ENCODE data around the gene LRRC52.
"Not testable (repeated sequence)": the region's sequence is repeated elsewhere in the genome, so short reads cannot be mapped to it uniquely, and the experiment has no call there.

The LRRC52 gene

DNA sequence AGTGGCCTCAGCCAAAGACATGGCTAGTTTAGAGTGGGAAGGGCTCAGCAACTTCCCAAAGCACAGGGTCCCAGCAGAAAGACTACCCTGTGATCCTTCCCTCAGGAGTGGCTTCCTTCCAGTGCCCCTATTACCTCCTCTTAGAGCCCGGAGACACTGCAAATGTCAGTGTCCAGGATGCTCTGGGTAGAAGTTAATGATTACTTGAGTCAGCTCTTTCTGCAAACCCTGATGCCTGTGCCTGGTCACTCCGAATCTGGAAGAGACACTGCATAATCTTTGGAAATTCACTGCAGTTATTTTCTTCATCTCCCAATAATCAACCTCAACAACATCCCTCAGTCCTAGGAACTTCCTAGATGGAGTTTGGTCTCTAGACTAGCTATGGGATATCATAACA lies 60.0 kb downstream of the LRRC52 start:
- H3K27ac ChIP-seq: no peak overlapping the region
- no peak for TF ChIP-seq CTCF (conservative IDR thresholded peaks at IDR 0.05)
- TF ChIP-seq ZFX (IDR thresholded peaks at IDR 0.05): no peak

GRCh38 chr1:165605246-165605645 lies 61.4 kb downstream of the LRRC52 start:
- H3K27ac ChIP-seq: no peak overlapping the region

GRCh38 chr1:165606676-165607075 lies 62.9 kb downstream of the LRRC52 start:
- not testable (repeated sequence) for H3K27ac ChIP-seq

More at GRCh38 chr1:165605246-165605645, 61.4 kb downstream of the LRRC52 start:
- TF ChIP-seq CTCF (conservative IDR thresholded peaks at IDR 0.05) (no peak), ZFX (IDR thresholded peaks at IDR 0.05) (no peak)

DNA sequence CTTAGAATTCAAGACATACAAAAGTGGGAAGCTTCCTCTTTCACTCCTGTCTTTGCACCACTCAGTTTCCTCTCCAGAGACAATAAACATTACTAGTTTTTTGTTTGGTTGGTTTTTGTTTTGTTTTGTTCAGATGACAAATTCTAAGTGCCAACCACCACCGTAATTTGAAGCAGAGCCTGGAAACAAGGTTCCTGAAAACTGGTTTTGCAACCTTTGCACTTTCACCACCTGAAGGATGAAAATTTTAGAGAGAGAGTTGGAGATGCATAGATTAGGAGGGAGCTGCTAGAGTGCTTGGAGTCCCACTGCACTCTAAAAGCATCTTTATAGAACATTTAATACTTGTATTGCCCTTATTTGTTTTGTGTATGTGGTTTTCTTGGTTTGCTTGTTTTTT lies 67.1 kb downstream of the LRRC52 start:
- H3K27ac ChIP-seq: no peak overlapping the region
- TF ChIP-seq ZFX (IDR thresholded peaks at IDR 0.05) (no peak), CTCF (conservative IDR thresholded peaks at IDR 0.05) (no peak)

- TF ChIP-seq ZFX (IDR thresholded peaks at IDR 0.05) (no peak), CTCF (conservative IDR thresholded peaks at IDR 0.05) (no peak)
Measured at GRCh38 chr1:165612062-165612461, 68.3 kb downstream of the LRRC52 start.

More at GRCh38 chr1:165612062-165612461, 68.3 kb downstream of the LRRC52 start:
- no peak overlapping the region for H3K27ac ChIP-seq

Data from C4-2B (cell line).